ELF-1 (cell line): ENCODE data around the gene RNU1-2.
"Not testable (repeated sequence)": the region's sequence is repeated elsewhere in the genome, so short reads cannot be mapped to it uniquely, and the experiment has no call there.

Experiments used
- DNase-seq: peaks from one replicate; pipeline ENCODE4 v3.0.0-alpha.2; 2016; ENCODE audit warnings: low read depth, low spot score

The RNU1-2 gene

DNA sequence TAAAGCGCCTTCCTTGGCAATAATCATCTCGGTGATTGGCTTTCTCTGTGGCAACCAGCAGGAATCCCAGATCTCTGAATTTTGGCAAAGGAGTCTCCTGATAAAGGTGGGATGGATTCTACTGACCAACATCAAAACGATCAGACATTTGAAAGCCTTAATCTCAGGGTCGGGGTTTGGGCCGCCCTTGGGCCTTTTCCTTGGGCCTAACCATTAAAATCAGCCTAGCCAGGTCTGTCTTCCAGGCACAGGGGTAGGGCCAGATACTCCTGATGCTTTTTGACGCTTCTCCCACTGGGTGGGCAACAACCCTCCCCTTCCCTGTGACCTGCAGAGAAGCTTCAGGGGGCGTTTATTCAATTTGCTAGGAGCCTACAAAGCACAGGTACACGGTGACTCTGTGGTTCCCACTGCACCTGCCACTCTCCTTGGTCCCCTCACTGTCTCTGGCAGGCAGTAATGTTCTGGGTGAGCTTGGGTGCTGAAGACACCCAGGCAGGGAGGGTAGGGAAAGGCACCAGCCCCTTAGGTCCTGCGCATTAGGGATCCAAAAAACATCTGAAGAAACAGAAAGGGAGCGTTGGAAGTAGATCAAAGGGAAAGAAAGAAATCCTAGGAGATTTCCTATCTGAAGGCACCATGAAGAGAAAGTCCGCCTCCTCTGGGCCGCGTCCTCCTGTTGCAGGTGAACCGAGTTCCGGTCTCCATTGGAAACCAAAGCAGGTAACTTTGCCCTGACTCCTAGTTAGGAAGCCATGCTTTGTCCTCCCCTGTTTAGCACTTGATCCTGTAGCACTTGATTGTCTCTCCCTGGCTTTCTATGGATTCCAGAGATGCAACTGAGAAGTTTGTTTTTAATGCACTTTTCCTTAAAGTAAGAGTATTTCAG, 12.3 kb downstream of the RNU1-2 start:
- DNase-seq: no peak

DNA sequence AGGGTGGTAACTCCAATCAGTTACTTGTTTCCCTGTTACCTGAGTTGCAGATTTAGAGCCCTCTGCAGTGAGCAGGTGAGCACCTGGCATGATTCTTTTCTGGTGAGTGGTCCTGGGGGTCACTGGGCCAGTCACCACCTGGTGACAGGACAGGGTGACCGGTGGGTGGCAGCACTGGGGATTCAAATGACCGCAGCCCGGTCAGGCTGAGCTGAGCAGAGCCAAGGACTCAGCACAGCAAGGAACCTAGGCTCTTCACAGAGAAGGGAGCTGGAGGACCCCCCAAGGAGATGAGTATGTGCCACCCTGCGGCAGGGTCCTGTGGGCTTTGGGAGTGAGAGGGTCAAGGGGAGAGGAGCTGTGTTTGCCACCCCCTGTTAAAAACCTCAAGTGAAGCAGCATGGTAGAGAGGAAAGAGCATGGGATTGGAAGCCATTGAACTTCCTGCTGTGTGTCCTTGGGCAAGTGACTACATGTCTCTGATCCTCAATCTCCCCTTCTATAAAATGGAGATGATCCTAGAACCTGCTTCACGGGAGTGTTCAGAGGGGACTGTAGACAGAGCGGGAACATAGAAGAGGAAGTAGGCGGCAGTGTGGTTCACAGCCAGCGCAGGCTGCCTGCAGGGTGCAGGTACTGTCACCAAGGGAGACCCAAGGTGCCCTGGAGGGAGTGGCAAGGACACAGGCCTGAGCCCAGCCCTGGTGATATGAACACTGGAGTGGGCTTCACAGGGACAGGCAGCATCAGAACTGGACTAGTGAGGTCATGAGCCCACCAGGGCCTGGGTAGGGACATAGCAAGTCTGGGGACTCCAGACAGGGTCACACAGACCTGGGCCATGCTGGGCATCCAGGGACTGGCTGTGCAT, 16.3 kb downstream of the RNU1-2 start:
- DNase-seq: peak; percentile 52

DNA sequence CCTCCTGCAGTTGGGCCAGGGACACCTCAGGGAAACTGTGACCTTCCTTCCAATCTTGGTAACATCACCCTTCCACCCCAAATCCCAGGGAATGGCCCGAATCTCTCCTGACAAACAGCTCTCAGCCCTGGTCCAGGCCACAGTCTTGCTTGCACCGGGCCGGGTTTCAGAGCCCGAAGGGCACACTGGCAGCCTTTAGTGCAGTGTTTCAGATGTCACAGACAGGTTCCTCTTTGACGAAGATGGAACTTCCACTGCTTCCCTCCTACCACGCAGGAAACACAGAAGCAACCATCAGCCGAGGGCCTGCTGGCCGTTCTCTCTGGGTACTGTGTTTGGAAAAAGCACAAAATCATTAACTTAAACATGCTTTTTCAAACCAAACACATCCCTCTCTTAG, 17.0 kb downstream of the RNU1-2 start:
- DNase-seq: not testable (repeated sequence)

DNA sequence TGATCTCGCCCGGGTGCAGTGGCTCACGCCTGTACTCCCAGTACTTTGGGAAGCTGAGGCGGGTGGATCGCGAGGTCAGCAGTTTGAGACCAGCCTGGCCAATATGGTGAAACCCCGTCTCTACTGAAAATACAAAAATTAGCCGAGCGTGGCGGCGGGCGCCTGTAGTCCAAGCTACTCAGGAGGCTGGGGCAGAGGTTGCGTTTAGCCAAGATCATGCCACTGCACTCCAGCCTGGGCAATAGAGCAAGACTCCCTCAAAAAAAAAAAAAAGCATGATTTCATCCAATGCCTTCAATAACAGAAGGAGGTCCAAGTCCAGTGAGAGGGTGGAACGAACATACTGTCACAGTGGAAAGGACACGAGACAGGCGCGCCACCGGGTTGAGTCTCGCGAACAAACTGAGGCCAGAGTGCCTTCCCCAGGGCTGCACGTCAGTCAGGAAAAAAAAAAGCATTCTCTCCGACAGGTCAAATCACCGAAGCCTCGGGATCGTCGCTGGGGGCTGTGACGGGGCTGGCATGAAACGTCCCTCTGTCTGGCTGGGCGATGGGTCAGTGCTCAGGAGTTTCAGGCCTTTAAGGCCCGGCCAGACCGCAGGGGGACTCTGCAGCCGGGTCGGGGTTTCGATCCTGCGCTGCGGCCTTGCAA, 17.5 kb downstream of the RNU1-2 start:
- DNase-seq: no peak

DNA sequence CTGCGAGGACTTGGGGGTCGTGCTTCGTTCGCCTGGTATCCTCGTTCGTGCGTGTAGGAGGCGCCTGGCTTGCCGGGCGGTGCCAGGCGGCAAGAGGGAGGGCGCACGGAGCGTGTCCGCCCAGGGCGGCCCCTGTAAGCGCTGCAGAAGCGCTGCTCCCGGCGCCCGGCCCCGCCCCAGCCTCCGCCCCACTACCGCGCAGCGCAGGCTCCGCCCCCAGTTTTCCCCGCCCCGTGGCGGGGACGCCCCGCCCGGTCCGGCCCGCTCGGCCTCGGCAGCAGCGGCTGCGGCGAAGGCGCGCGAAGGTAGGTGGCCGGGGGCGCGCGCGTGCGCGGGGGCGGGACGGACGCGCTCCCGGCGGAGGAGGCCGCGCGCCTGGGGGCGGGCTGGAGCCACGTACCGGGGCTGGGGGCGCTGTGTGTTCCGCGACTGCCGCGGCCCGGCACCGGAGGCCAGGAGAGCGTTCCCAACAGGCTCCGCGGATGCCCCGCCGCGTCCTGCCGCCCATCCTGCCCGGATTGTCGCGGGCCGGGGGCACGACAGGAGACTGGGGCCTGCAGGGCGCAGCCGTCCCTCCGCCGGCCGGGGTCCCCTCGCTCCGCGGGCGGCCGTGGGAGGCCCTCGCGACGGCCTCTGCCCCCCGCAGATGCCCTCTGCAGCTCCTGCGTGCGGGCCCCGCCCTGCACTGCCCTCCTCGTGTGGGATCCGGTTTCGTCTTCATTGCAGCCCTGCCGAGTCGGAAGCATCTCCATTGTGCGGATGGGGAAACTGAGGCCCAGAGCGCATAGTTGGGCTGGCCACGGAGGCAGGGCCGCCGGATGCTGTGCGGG, 18.3 kb downstream of the RNU1-2 start:
- DNase-seq: peak; percentile 92

DNA sequence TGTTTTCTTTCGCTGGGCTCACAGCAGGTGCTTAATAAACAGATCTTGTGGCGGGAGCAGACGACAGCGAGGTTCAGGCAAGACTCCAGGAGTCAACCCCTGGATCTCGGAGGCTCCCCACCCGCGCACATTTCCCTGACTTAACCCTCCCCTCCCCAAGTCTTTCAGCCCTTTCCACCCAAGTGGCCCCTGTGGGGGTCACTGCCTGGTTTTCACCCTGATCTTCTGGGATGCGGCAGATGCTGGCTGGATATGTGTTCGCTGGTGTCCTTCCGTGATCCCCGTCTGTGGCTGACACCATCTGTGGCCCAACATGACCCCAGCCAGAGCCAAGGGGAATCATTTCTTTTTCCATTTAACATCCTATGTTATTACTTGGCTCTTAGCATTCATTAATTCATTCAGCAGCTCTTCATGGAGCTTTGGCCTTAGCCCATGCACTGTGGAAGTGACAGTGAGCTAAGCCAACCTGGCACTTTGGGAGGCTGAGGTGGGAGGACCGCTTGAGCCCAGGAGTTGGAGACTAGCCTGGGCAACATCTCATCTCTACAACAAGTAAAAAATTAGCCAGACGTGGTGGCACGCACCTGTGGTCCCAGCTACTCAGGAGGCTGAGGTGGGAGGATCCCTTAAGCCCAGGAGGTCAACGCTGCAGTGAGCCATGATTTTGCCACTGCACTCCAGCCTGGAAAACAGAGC, 19.3 kb downstream of the RNU1-2 start:
- not testable (repeated sequence) for DNase-seq

DNA sequence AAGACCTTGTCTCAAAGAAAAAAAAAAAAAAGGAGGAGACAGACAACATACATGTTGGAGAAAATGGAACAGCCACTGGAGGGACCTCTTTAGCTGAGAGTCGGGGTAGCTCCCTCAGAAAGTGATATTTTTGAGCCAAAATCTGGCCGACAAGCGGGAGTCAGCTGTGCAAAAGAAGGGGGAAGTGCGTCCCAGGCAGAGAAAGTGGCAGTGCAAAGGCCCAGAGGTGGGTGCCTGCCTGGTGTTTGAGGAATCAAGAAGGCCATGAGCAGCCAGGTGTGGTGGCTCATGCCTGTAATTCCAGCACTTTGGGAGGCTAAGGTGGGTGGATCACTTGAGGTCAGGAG, 19.8 kb downstream of the RNU1-2 start:
- DNase-seq: no peak

DNA sequence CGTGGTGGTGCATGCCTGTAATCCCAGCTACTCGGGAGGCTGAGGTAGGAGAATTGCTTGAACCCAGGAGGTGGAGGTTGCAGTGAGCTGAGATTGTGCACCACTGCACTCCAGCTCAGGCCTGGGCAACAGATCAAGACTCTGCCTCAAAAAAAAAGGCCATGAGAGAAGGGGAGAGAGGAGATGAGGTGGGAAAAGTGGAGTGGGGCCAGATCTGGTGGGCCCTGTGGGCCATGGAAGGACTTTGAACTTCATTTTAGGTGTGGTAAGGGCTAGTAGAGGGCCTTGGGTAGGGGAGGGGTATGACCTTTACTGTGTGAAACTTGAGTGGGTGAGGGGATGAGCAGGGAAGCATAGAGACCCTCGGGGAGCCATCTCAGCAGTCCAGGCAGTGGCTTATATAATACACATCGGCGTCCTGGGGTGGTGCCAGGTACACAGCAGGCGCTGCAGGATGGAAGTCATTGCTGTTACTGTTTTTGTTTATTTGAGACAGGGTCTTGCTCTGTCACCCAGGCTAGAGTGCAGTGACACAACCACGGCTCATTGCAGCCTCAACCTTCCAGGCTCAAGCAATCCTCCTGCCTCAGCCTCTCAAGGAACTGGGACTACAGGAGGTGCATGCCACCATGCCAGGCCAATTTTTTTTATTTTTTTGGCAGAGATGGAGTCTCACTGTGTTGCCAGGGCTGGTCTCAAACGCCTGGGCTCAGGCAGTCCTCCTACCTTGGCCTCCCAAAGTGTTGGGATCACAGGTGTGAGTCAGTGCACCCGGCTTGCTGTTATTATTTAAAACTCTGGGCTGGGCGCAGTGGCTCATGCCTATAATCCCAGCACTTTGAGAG, 20.5 kb downstream of the RNU1-2 start:
- DNase-seq: not testable (repeated sequence)

DNA sequence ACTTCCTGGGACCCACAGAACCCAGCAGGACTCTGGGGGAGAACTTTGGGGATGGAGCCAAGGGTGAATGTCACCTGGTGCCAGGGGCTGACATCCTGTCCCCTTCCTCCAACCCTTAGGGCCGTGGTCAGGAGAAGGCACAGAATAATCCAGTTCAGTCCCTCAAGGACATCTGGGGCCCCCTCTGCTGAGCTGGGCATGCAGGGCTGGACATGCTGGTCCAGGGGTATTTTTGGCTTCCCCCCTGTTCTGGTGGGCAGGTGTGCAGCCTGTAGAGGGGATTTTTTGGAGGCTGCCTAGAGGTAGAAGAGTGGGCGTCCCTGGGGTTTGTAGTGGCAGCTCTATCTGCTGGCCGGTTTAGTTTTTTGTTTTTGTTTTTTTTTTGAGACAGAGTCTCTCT, 22.6 kb downstream of the RNU1-2 start:
- no peak for DNase-seq

DNA sequence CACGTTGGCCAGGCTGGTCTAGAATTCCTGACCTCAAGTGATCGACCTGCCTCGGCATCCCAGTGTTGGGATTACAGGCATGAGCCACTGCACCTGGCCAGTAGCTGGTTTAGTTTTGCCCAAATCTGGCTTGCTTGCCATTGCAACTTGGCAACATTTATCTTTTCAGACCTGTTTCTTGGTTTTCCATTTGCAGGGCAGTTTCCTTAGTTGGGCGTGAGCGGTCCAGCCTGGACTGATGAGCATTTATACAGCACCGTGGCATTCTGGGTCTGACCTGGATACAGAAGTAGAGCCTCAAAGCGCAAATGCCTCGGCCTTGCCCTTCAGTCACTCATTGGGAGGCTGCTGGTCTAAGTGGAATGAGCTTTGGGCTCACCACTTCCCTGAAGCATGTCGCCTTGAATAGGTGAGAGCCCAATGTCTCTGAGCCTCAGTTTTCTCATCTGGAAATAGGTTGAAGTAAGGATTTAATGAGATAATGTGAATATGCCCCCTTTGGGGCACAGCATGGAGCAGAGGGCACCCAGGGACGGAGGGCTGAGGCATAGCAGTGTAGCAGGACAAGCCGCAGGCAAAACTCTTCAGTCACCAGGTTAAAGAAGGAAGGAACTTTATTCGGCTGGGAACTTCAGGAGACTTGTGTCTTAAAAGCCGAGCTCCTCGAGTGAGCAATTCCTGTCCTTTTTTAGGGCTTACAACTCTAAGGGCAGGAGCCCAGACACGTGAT, 23.3 kb downstream of the RNU1-2 start:
- DNase-seq: not testable (repeated sequence)

DNA sequence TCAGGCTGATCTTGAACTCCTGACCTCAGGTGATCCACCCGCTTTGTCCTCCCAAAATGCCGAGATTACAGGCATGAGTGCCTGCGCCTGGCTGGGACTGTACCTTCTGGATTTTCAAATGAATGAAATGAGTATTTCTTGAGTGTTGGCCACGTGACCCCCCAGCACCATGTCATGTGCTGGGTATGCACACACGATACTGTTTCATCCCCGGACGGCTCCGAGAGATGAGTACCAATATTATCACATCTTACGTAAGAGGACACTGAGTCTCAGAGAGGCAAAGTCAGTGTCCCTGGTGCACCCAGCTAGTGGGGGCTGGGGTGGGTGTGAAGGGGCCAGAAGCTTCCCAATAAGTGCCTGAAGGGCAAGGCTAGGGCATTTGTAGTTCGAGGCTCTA, 25.2 kb downstream of the RNU1-2 start:
- no peak for DNase-seq

DNA sequence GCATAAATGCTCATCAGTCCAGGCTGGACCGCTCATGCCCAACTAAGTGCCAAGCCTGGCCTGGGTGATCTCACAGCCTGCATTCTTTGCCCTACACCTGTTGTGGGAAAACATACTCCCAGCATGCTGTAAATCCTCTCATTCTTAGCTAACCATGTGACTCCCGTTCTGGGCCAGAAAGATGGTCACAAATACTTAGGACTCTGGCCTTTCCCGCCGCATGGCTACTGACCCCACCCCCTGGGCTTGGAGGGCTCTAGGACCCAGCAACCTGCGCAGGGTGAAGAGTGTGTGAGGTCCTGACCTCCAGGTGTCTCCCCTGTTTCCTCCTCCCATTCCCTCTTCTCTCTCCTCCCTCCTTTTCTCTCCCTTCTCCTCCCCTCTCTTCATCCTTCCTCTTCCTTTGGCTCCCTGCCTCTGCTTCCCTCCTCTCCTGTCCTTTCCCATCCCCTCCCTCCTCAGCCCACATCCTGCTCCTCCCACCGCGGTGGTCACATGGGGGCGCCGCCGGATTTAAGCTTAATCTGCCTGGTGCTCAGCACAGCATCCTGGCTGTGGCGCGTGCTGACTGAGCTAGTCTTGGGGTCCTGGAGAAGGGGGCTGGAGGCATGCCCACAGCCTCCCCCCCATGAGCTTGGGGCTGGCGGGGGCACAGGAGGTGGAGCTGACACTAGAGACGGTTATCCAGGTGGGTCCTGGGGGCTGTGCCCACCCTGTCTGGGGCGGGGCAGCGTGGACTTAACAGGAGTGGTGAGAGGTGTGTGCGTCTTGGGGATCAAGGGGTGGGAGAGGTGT, 25.8 kb downstream of the RNU1-2 start, which contains the start of gene CROCC:
Gene CROCC, plus strand, starts transcription at position 541 of the 795 bp plus-strand sequence. Its CDS starts 88 bp downstream, at position 629.
- peak; percentile 91 for DNase-seq

DNA sequence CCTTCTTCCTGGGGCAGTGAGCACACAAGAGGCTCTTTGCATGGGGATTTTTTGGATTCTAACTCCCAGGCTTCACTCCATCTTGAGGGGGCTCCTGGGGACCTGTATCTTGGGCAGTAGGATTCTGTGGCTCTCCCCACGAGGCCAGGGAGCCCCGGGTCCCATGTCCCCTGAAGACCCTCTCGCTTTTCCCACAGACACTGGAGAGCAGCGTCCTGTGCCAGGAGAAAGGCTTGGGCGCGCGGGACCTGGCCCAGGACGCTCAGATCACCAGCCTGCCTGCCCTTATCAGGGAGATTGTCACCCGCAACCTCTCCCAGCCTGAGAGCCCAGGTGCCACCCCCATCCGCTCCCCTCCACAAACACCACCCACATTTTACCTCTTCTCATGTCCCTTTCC, 26.7 kb downstream of the RNU1-2 start:
- no peak for DNase-seq

DNA sequence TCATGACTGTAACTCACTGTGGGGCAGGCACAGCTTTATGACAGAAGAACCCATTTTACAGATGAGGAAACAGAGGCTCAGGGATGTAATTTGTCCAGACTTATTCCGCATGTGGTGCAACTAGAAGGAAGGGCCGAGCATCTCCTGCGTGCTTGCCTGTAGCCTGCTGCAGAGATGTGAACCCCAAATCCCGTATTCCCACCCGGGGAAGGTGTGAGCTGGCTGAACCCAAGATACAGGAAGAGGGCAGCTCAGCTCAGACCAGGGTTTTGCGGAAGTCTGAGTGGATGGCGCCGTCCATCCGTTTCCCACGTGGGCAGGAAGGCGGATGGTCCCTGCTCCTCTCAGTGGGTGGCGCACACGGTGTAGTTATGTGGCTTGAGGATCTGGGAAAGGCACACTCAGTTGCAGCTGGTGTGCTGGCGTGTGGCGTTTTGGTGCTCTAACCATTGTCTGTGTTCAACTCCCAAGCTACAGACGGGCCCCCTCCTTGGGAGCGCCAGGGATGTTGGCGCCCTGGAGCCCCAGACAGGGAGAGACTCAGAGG, 27.2 kb downstream of the RNU1-2 start:
- no peak for DNase-seq

DNA sequence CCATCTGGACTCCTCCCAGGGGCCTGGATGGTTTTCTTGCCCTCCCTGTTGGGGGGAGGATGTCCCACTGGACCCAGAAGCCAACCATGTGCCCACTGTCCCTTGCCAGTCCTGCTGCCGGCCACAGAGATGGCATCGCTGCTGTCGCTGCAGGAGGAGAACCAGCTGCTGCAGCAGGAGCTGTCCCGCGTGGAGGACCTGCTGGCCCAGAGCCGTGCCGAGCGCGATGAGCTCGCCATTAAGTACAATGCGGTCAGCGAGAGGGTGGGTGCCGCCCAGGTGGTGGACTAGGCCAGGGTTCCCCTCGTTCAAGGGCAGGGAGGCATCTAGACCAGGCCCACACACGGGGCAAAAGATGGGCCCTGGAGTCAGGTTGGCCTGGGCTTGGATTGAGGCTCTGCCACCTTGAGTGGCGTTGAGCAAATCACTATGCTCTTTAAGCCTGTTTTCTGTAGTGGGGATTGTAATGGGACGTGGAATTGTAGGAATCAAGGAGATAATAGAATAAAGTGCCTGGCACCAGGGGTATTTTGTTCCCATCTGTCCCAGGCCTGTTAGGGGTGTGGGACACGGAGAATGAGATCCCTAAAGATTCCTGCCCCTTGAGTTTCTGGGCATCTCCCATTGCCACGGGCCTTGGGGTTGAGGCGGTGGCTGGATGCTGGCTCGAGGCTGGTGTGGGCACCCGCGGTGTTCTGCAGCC, 28.6 kb downstream of the RNU1-2 start:
- DNase-seq: no peak

DNA sequence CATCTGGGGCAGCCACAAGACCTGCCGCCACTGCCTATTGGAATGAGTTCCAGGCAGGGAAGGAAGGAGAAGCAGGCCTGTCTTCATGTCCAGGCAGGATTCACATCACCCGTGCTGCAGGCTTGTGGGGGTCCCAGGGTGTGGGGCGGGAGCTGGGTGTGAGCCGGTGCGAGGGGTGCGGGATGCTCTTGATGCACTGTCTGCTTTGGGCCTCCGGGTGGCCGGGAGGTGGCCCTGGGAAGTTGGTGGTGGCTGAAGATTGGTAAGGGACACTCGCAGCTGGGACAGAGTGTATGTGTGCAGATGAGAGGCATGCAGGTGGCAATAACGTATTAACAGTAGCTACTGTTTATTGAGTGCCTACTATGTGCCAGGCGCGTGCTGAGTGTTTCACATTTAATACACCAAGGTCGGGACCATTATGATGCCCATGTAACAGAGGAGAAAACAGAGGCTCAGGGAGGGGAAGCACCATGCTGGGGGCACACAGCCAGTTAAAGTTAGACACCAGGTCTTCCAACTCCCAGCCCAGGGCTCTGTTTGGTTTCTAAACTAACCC, 29.2 kb downstream of the RNU1-2 start:
- no peak for DNase-seq
